GM18499 (cell line): ENCODE measurements around the gene SLX4.

Experiments used
- ATAC-seq: cut with Tn5 transposase; IDR thresholded peaks from one replicate; pipeline ENCODE4 v1.9.1; 2021; ENCODE audit warnings: moderate number of reproducible peaks; ENCODE audit not compliant: insufficient read depth, unreplicated experiment

The SLX4 gene

DNA sequence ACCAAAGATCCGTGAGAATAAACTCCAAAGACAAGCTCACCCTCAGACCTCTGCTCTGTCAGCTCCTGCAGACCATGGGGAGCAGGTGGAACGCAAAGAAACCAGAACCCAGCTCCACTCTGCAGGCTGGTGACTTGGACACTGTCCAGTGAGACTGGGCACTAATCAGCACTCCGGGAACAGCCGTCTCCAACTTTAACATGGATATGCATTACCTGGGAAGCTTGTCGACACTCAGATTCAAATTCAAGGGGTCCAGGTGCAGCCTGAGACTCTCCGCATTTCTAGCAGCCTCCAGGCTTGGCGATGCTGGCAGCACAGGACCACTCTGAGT is 9.1 kb downstream of the SLX4 start:
- no peak for ATAC-seq

DNA sequence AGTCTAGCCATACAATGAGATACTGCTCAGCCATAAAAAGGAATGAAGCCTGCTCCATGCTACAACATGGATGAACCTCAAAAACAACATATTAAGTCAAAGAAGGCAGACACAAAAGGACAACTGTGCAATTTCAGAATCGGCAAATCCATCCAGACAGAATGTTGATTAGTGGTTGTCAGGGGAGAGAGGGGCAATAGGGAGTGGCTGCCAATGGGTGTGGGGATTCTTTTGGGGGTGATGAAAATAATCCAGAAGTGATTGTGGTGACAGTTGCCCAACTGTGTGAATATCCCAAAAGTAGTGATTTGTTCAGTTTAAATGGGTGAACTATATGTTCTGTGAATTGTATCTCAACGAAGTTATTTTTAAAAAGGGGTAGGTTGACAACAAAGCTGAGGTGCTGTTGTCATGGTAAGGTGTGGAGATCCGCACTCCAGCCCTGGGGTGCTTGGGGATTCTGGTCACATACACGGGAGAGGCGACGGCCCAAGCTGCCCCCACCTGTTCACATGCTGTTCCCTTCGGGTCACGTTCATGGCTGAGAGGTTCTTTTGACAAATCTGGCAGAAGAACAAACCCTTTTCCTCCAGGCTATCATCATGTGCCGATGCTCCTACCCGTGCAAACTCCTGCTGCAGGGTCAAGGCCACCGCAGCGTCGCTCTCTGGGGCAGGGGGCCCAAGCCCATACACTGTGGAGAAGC is 9.6 kb downstream of the SLX4 start:
- no peak for ATAC-seq

DNA sequence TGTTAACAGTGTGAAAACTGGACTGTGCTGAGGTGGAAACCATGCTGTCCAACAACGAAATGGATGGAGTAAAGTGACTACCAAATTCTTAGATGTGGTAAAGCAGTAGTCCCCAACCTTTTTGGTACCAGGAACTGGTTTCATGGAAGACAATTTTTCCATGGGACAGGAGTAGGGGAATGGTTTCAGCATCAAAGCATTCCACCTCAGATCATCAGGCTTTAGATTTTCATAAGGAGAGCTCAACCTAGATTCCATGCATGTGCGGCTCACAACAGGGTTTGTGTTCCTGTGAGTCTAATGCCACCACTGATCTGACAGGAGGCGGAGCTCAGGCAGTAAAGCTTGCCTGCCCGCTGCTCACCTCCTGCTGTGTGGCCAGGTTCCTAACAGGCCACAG is 11.5 kb downstream of the SLX4 start:
- ATAC-seq = no peak

DNA sequence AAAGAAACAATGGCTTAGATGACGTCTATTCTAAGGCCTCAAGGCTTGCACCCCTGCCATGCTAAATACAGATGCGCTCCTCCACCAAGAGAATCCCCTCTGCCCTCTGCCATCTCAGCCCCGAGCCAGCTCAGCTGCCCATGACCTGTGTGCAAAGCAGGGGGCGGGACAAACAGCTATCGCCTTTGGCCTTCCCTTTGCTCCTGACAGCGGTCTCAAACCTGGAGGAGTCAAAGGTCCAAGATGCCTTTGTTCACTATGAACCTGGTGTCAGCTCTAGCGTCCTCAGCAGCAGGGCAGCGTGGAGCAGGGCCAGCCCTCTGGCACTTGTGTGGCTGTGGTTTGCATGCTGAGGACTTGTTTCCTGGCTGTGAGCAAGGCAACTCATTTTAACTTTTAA is 12.3 kb downstream of the SLX4 start:
- ATAC-seq = no peak

DNA sequence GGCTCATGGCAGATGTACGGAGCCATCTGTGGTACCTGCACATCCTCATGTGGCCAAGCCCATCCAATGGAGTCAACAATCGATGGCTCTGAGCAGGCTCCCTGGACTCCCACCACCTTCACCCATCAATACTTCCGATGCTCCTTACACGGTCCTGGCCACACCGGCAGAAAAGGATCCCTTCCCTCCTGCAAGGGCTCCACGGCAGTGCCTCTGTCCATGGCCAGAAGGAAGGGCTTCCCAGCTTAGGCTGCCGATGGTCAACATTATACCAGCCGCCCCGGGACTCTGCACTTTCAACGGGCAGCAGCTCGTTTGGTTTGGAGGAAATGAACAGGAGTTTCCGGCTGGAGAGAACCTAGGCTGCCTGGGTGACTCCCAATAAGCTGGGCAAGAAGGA is 13.2 kb downstream of the SLX4 start:
- ATAC-seq = no peak

DNA sequence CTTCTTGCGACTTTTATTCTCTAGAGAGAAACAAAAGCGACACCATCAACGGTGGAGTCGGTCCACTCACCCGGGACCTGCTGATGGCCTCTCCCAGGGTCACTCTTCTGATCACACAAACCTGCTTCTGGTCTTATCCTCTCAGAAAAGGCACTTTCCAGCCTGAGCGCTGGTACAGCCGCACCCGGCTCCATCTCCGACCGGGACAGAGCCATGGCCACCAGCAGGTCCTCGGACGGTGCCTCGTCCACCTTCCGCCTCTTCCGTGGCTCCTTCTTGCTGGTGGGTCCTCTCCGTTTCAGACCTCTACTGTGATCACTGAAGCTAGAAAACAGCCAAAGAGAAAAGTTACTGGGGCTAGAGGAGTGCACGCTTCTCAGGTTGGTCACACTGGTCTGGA is 13.7 kb downstream of the SLX4 start:
- ATAC-seq = no peak

DNA sequence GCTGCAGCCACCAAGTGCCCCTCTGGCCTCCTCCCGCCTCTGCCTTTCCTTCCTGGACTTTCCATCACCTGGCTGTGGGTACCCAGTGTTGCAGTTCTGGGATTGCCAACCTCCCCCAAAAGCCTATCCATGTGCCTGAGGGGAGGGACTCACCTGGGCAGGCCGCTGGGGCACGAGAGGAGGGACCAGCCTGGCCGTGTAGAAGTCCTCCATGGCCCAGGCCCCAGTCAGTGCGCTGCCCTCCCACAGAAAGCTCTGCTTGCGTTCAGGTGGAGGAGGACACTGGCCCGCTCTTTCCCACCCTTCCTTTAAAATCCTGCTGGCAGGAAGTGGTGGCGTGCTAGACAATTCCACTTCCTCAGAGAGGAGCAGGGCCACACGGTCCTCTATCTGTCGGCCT is 14.2 kb downstream of the SLX4 start:
- ATAC-seq = no peak

DNA sequence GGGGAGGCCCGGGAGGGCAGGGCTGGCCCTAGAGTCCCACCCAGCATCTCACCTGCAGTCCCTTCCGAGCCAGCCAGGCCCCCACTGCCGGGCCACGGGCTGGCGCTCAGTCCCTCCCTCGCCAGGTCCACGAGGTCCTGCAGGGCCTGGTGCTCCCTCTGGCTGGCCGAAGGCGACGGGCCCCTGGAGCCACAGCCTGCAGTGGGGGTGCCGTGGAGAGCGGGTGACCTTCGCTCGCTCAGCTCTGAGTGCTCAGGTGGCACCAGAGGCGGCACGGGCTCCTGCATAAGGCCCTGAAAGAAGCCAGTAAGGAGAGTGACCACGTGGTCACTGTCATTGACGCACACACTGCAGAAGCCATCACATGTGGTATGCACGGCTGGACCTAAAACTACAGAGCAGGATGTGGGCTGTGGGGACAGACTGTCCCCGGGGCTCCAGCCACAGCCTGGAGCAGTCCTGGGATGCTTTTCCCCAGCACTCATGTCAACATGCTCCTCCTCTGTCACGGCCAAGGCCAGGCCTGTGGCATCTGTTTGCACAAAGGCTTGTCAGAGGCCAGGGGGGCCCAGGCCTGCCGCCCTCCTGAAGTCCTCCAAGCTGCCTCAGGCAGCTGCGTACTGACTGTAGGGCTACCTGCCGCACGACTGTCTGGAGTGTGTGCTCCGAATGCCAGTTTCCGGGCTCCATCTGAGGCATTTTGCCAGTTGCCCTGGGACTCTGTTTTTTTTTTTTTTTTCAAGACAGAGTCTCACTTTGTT is 15.1 kb downstream of the SLX4 start:
- no peak for ATAC-seq

DNA sequence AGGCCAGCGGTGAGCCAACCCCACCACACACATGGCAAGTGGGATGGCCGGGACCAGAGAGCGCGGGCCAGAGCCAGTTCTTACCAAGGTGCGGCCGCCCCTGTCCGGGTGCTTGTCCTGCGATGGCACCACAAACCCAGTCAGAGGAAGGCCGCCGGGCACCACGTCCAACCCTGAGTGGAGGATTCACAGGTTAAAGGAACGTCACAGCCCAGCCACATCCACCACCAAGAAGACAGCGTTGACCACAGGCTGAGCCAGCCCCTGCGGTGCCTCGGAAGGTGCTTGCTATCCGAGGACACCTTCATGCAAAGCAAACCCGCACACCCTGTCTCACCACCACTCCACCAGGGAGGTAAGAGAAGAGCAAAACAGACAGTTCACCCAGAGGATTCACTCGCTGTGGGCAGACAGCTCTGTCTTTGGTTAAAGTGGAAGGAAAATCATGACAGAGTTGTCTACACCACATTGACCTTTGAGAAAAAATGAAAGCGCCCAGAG is 15.8 kb downstream of the SLX4 start:
- ATAC-seq = no peak

DNA sequence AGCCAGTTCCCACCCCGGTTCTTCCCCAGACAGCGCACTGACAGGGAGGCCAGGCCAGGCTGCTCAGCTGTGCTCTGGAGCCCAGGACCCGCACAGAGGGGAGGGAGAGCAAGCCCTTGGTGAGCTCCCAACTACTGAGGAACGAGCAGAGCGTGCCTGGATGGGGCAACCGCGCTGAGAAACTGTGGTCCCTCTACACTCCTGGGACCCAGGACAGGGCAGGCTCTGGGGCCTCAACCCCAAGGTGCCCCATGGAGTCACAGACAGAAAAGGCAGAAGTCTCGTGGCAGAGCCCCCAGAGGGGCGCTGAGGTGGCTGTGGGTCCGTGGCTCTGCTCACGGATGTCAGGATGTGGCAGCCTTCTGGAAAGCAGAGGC is 16.3 kb downstream of the SLX4 start:
- ATAC-seq = no peak

DNA sequence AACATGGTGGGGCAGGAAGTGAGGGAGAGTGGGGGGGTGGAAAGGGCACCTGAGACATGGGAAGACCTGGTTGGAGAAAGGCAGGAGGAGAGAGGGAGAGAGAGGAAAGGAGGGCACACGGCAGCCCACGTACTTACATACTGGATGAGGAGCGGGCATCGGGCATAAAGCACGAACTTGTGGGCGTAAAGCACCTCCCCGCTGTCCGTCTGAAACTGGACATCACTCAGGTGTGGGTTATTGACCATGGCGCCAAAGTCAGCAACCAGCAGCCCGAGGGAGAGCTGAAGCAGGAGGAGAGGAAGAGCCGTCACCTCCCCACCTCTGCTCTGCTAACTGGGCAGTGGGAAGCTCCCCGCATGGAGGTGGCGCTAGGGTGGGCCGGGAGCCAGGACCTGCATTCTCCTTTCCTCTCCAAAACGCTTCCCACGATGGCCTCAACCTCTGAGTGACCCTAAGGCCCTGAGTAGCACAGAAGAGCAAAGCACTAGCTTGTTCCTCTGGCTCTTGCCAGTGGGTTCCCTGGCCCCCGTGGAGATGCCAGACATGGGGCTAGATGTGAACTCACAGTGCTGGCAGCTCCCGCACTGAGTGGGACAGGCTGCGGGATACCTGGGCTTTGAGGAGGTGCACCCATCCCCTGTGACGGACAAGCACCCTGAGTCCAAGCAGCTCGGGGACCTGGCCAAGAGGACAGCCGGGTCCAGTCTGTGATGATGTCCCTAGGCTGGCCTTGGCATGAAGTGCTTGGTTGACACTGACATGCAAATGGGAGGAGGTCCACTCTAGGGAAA is 16.9 kb downstream of the SLX4 start:
- ATAC-seq = no peak

DNA sequence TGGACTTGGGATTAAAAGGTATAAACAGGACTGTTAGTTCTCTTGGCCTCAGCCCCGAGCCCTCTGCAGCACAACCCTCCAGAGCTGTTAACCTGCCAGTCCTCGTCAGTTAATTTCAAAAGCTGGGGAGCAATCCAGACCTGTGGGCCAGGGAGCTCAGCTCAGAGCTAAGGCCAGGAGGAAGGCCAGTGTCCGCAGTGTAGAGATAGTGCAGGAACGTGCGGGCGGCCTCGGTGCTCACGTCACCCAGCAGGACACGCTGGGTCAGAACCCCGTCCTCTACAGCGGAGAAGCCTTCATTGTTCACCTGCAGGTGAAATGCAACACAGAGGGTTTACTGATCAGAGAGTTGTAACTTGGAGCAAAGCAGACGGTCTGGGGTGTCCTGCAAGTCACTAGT is 18.8 kb downstream of the SLX4 start:
- no peak for ATAC-seq

DNA sequence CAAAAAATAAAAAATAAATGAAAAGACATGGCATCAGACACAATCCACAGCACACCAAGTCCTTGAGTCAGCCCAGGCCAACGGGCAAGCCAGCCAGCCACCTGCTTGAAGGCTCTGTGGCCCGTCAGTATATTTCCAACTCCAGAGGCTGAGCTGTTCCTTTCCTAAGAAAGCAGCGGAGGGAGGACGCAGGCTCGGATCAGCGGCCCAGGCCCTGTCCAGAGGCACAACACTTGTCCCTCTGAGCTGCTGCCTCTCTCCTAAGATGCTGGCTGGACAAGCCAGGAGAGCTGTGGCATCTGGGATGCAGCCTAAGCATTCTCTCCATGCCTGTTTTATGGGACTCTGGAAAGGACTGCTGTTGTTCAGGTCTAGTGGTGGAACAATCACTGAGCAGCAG is 19.4 kb downstream of the SLX4 start:
- ATAC-seq = no peak

DNA sequence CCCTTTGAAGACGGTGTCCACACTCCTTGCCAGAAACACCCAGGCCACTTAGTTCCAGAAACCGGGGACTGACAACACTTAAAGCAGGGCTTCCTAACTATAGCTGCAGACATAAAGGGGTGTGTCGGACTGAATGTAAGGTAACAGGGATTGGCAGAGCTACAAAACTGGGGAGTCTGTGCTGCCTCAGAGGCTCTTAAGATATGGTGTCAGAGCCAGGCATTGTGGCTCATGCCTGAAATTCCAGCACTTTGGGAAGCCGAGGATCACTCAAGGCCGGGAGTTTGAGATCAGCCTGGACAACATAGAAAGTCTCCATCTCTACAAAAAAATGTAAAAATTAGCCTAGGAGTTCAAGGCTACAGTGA is 20.0 kb downstream of the SLX4 start:
- ATAC-seq = no peak

DNA sequence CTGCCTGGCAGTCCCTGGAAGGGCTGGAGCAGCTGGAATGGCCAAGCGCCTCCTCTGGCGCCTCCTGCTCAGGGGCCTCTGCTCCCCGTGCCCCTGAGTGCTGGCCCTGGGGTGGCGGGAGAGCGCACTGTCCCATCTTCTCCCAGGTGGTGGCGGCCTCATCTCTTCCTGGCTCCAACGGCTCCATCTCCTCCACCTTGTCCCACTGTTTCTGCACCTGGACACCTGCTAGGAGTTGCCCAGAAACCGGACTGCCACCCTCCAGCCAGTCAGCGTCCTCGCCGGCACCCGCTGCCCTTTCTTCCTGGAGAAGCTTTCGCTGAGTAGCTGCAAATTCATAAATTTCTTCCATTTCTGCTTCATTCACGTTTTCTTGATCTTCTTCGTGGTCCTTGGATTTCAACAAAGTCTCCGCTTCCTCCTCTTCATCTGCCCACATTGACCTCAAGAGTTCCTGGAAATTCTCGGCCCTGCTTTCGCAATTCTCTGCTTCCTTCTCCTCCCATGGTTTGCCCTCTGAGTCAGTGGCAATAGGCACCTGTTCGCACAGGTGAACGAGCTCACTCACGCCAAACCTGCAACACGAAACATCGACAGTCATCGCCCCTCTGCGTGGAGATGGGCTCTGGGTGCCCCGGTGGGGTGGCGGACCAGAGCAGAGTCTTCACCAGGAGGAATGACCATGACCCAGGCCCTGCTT is 20.5 kb downstream of the SLX4 start:
- ATAC-seq = no peak

DNA sequence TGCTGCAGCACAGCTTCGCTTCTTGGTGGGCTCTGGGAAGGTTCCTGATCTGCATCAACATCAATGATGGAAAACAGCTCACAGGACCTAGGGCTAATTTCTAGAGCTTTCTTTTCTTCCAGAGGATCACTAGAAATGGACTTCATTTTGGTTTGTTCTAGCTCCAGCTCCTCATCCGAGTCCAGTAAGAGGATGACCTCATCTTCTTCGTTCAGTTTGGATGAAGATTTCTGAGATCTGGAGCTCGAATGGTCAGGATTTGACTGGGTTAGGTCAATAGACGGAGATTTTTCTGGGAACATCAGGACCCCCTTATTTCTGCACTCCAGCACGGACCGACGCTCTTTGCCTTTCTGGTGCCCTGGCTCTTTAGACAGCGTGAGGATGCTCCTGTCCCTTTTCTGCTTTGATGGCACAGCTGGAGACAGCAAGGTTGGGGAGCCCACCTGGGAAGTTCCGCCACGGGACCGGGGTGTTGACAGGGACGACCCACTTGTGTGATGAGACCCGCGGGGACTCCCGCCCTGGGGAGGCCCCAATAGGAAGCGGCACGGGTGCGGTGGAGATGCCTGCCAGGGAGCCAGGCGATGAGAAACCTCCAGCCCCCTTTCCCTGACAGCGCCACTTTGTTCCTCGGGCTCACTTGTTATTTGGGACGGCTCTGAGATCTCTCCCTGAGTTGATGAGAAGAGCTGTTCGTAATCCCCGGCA is 21.3 kb downstream of the SLX4 start:
- no peak for ATAC-seq

DNA sequence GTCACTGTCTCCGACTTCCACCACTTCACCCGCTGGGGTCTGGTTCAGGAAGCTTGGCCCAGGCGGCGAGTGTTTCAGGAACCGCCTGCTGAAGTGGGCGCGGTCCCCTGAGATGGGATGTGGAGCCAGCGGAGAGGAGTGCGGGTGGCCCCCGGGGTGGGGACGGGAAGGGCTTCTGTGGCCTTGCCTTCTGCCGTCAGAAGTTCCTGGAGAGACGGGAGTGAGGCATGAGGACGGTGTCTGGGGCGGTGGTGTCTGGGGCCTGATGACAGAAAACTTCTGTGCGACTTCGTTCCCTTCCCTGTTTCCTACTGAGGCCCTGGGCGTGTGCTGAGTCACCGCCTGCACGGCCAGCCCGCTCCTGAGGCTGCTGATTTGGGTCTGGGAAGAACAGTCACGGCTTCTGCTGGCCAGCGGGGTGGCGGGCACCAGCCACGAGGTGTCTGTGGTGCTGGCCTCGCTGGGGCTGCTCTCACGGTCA is 21.9 kb downstream of the SLX4 start:
- ATAC-seq = no peak

DNA sequence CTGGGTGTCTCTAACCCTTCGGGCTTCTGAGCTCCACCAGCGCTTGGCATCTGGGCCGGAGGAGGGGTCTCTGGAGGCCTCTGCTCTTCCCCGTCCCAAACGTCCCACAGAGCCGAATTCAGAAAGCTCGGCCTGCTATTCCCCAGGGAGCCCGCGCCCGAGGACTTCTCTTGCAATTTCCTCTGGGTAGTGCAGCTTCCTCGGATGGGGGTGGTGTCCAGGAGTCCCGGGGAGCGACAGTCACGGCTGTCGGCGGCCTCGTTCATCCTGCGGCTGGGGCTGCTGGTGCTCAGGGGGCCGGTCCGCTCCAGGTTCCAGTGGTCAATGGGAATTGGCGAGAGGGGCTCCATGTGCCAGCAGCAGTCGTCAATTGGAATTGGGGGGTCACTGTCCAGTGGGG is 22.4 kb downstream of the SLX4 start:
- ATAC-seq = no peak

DNA sequence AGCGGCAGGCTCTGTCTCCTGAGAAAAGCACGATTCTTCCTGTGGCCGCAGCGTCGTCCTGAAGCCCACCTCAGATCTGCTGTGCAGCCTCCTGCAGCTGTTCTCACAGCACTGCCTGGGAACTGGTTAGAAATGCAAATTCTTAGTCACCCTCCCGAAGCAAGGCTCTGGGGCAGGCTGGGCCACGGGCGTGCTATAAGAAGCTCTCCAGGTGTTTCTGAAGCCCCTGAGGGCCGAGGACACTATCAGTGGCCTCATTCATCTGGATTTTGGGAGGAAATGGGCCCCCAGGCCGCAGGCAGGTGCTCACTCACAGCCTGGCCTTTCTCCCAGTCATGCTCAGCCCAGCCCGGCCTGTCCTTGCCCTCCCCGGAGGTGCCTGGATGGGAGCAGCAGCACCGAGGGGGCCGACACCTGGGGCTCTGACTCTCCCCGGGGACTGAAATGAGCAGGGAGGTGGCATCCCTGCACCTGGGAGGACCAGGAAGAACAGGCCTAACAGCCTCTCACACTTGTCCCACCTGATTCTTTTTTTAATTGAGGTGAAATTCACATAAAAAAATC is 23.8 kb downstream of the SLX4 start:
- no peak for ATAC-seq

DNA sequence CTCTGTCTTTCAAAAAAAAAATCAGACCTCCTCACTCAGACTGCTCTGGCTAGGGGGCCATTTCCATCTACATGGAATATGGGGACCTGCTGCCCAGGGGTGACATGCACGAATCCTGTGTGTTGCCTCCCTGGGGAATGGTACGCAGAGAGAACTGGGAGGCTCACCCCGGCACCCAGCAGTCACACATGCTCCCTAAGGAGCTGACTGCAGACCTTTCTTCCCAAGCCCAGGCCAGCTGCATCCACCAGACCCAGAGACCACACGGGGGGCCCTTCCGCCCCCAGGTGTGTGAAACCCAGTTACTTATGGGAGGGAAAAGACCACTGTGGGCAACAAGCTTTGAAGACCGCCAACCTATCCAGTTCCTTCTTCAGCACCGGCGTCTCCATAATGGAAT is 27.0 kb downstream of the SLX4 start:
- ATAC-seq = no peak
